ENCODE data around the gene HMCN2.

HMCN2 gene

GRCh38 chr9:130236436-130236985, 29.0 kb upstream of the HMCN2 start:
- no peak overlapping the region for H3K9ac ChIP-seq
- no peaks in the 10 kb centered on the region for H3K79me2 ChIP-seq (ENCODE audit: insufficient read depth, low read depth)
- TF ChIP-seq CTCF (conservative IDR thresholded peaks at IDR 0.05; ENCODE audit: low read depth, low read length) = 0 out of 2 replicates have a peak, but pooled peaks have one; percentile 50
- H3K4me3 ChIP-seq (IDR thresholded peaks at IDR 0.05; ENCODE audit: insufficient read depth, low read depth, low read length) = no peak overlapping the region
- H3K27ac ChIP-seq = no peak overlapping the region
- H2AFZ ChIP-seq (ENCODE audit: low read depth) = no peak overlapping the region
- no peak overlapping the region; the same call in 1 of the 2 replicates for H3K4me2 ChIP-seq
- H3K36me3 ChIP-seq (ENCODE audit: insufficient read depth) = no peaks in the 10 kb centered on the region
- H3K4me1 ChIP-seq (ENCODE audit: low read depth, poor library complexity, severe bottlenecking) = peaks cover 28% of the 10 kb centered on the region
- no peaks in the 10 kb centered on the region for H4K20me1 ChIP-seq (ENCODE audit: insufficient read depth)
- no peaks in the 10 kb centered on the region for H3K27me3 ChIP-seq (ENCODE audit: insufficient read depth, low read depth)

GRCh38 chr9:130237076-130237475, 28.5 kb upstream of the HMCN2 start:
- Histone ChIP-seq H3K36me3 (ENCODE audit: insufficient read depth) (no peaks in the 10 kb centered on the region), H3K4me3 (IDR thresholded peaks at IDR 0.05; ENCODE audit: insufficient read depth, low read depth, low read length) (no peak overlapping the region), H3K4me2 (no peak overlapping the region), H3K4me1 (ENCODE audit: low read depth, poor library complexity, severe bottlenecking) (peaks cover 28% of the 10 kb centered on the region), H3K9ac (no peak overlapping the region), H3K79me2 (ENCODE audit: insufficient read depth, low read depth) (no peaks in the 10 kb centered on the region), H4K20me1 (ENCODE audit: insufficient read depth) (no peaks in the 10 kb centered on the region), H3K27ac (no peak overlapping the region), H3K27me3 (ENCODE audit: insufficient read depth, low read depth) (no peaks in the 10 kb centered on the region), H2AFZ (ENCODE audit: low read depth) (no peak overlapping the region)
- no peak for TF ChIP-seq CTCF (conservative IDR thresholded peaks at IDR 0.05; ENCODE audit: low read depth, low read length)

- Histone ChIP-seq H3K4me1 (ENCODE audit: low read depth, poor library complexity, severe bottlenecking) (peaks cover 28% of the 10 kb centered on the region), H2AFZ (ENCODE audit: low read depth) (no peak overlapping the region), H3K9ac (no peak overlapping the region), H3K27me3 (ENCODE audit: insufficient read depth, low read depth) (no peaks in the 10 kb centered on the region), H3K4me3 (IDR thresholded peaks at IDR 0.05; ENCODE audit: insufficient read depth, low read depth, low read length) (no peak overlapping the region), H3K4me2 (no peak overlapping the region), H3K36me3 (ENCODE audit: insufficient read depth) (no peaks in the 10 kb centered on the region), H3K27ac (no peak overlapping the region), H4K20me1 (ENCODE audit: insufficient read depth) (no peaks in the 10 kb centered on the region), H3K79me2 (ENCODE audit: insufficient read depth, low read depth) (no peaks in the 10 kb centered on the region)
- no peak for TF ChIP-seq CTCF (conservative IDR thresholded peaks at IDR 0.05; ENCODE audit: low read depth, low read length)
Measured at GRCh38 chr9:130237763-130238524, 27.6 kb upstream of the HMCN2 start.

- Histone ChIP-seq H3K4me3 (IDR thresholded peaks at IDR 0.05; ENCODE audit: insufficient read depth, low read depth, low read length) (no peak overlapping the region), H3K4me2 (peak overlapping the region; percentile 67), H3K36me3 (ENCODE audit: insufficient read depth) (no peaks in the 10 kb centered on the region), H3K9ac (peak overlapping the region; percentile 26; the same call in 1 of the 2 replicates), H4K20me1 (ENCODE audit: insufficient read depth) (no peaks in the 10 kb centered on the region), H3K27me3 (ENCODE audit: insufficient read depth, low read depth) (no peaks in the 10 kb centered on the region), H3K79me2 (ENCODE audit: insufficient read depth, low read depth) (no peaks in the 10 kb centered on the region), H3K4me1 (ENCODE audit: low read depth, poor library complexity, severe bottlenecking) (peaks cover 28% of the 10 kb centered on the region), H2AFZ (ENCODE audit: low read depth) (peak overlapping the region; percentile 68; the same call in 1 of the 2 replicates), H3K27ac (peak overlapping the region; percentile 52; the same call in 1 of the 2 replicates)
- no peak for TF ChIP-seq CTCF (conservative IDR thresholded peaks at IDR 0.05; ENCODE audit: low read depth, low read length)
Measured at GRCh38 chr9:130239363-130239695, 26.2 kb upstream of the HMCN2 start.
